Epithelial cell of proximal tubule (primary cell): ENCODE data around the gene LYST. TPM values are rescaled to one million over a fixed set of nuclear protein-coding genes. Genes with fewer than 3 reads are reported as not detected.
A peak's percentile ranks its signal among the peaks of the same experiment; 100 is the strongest.

Source experiments
- DNase-seq: peaks from one replicate; pipeline ENCODE4 v3.0.0-alpha.2; 2011; ENCODE audit warnings: low read depth
- H3K4me3 ChIP-seq: 2 replicates; pipeline ENCODE4 v1.5.1; 2011; ENCODE audit warnings: low read depth, mild to moderate bottlenecking, low read length
- total RNA-seq: library from RNA; depleted of rRNA; stranded (reverse); fragments of >200 nt; gene quantifications from 2 replicates; pipeline ENCODE4 v1.2.3, GENCODE V29; 2015
- TF ChIP-seq, protein P1 (sequence below): conservative IDR thresholded peaks from 2 replicates; pipeline ENCODE4 v1.5.1; 2012; ENCODE audit warnings: low read depth, mild to moderate bottlenecking, low read length

The LYST gene
- total RNA-seq, 1 donor from 2014 or later = 10.3 TPM

DNA sequence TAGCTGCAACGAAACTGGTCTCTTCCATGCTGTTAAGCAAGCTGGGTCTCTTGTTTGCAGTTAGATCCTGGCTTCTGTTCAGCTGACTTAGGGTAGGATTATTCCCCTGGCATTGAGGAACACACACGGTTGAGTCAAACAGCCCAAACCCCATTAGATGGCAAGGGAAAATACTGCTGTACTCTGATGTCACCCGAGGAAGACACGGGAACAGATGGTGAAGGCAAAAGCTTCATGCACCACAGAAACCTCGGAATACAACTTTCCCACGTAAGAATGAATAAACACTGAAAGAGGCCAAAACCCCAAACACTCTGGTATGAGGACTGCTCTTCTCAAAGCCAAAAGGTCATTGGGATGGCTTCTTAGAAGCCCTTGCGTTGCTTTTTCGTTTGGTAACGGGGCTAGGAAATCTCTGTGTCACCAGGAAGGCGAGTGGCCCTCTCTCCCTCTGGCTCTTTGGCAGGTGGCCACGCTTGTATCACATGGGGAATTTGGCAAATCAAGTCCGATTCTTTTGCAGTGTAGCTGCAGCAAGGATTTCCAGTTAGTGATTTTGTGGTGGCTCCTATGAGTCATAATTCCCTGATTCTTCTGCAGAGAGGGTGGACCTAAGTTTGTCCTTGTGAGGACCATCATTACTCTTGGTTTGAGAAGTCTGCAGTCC lies 16.7 kb upstream of the LYST start:
- DNase-seq = peak; percentile 84
- TF ChIP-seq, protein P1, sequence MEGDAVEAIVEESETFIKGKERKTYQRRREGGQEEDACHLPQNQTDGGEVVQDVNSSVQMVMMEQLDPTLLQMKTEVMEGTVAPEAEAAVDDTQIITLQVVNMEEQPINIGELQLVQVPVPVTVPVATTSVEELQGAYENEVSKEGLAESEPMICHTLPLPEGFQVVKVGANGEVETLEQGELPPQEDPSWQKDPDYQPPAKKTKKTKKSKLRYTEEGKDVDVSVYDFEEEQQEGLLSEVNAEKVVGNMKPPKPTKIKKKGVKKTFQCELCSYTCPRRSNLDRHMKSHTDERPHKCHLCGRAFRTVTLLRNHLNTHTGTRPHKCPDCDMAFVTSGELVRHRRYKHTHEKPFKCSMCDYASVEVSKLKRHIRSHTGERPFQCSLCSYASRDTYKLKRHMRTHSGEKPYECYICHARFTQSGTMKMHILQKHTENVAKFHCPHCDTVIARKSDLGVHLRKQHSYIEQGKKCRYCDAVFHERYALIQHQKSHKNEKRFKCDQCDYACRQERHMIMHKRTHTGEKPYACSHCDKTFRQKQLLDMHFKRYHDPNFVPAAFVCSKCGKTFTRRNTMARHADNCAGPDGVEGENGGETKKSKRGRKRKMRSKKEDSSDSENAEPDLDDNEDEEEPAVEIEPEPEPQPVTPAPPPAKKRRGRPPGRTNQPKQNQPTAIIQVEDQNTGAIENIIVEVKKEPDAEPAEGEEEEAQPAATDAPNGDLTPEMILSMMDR = no peak

DNA sequence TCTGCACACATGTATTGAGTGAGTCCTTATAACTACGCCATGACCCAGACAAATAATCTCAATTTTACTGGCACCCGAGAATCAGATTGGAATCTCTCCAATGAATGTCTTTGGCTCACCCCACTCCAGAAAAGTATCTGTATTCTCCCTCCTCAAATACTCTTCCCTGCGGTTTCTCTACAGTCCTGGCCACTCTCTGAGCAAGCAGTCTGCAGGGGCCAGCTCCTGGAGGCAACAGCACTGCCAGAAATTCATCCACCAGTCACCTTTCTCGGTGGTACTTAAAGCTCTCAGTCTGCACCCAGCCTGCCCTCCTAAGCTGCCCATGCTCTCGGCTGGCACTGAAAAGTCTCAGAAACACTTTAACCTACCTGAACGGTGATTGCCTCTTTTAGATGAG lies 16.1 kb upstream of the LYST start:
- DNase-seq = no peak
- H3K4me3 ChIP-seq = no peak overlapping the region
- TF ChIP-seq, protein P1 = no peak

More for the DNA sequence above, 16.7 kb upstream of the LYST start:
- H3K4me3 ChIP-seq = no peak overlapping the region

DNA sequence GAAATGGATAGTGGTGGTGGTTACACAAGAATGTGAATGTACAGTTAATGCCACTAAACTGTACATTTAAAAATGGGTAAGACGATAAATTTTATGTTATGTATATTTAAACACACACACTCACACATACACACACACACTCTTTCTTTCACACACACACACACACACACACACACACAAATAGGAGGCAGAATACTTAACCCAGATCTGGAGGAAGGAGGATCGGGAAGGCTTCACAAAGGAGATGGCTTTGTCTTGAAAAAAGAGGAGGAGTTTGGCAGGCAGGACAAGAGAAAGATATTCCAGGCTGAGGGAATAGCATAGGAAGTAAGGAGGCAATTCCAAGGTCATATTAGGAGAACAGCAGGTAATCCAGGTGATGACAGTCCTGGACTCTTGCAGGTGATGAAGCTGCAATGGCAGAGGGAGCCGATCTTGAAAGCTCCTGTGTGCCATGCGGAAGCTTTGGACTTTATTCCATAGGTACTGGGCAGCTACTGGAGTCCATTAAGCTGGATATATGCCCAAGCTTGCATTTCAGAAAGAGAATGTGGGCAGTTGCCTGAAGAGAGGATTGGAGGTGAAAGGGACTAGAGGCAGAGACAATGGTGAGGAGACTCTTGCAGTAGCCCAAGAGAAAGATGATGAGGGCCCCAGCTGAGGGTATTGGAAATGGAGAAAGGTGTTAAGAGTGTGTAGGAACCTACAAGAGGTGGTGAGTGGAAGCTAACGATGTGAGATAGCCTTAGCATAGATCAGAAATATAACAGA lies 15.4 kb upstream of the LYST start:
- DNase-seq = no peak
- TF ChIP-seq, protein P1 = no peak
- H3K4me3 ChIP-seq = no peak overlapping the region

DNA sequence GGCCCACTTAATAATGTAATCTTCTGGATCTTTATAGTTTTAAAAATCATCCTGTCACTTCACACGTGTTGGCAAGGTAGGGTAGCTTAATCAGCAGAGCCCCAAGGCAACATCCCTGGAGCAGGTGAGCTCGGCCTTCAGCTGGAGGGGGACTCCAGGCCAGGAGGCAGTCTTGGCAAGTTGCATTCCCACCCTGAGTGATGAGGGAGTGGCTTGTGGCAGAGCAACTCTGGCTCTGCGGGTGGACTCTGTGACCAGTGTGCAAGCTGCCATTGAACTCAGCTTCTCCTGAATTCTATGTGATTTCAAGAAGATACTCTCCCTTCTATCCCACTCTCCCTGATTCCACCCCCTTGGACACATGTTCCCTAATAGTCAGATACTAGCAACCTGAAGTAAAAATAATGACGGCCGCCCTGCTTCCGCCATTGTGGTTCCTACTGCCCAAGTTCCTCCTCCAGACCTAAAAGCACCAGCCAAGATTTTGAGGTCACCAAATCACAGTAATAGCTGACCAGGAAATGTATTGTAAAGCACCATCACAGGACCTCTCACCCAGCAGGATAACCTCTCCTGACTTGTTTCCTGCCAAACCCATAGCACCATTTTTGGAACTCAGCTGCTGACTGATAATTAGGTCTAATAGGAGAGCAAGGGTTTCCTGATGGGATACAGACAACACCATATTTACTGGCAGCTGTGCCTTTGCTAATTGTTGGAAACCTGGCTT lies 11.5 kb upstream of the LYST start:
- TF ChIP-seq, protein P1 = no peak
- DNase-seq = no peak
- H3K4me3 ChIP-seq = no peak overlapping the region

DNA sequence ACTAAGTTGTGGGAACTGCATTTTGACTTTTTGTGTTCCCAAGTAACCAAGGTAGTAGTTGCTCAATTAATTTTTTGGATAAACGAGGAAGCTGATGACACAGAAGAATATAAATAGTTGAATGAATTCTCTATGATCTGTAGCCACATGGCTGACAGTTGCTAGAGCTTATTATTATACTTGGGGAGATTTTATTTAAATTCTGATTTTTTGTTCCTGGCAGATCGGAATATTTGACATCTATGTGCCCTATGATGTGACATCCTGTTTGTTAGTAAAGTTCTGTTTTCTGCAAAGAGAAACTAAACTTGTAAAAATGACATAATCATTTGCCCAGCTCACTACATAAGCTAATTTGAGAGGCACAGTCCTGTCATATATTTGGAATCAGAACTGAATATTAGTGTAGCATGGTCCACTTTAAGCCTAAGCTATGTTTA lies 9.7 kb upstream of the LYST start:
- no peak for DNase-seq
- TF ChIP-seq, protein P1 = no peak
- no peak overlapping the region for H3K4me3 ChIP-seq

DNA sequence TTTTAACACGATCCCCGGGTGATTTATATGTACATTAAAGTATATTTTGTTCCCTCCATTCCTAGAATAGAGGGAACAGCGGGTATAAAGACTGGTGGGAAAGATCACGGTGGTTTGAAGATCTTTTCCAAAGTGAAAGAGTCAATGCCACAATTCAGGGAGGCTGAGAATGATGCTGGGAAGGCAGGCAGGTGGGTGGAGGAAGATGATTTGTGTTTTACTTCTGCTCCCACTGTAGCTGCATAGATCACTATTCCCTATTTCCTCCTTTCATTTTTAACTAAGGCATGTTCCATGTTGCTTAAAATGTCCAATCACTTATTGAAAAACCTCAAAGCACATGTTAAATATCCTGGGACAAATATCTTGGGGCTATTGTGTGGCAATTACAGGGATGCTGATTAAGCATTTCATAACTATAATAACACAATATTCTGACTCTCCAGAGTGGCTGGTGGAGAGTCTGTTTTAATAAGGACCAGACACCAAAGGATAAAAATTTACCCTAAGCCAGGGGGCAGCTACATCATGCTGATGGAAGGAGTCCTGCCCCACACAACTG lies 8.4 kb upstream of the LYST start:
- TF ChIP-seq, protein P1 = no peak
- H3K4me3 ChIP-seq = no peak overlapping the region
- DNase-seq = no peak
